T-helper 22 cell (primary cell): ENCODE measurements around the gene TP73.

Experiments used
- DNase-seq: peaks from one replicate; pipeline ENCODE4 v3.0.0-alpha.2; 2020; ENCODE audit warnings: low read depth

The TP73 gene

DNA sequence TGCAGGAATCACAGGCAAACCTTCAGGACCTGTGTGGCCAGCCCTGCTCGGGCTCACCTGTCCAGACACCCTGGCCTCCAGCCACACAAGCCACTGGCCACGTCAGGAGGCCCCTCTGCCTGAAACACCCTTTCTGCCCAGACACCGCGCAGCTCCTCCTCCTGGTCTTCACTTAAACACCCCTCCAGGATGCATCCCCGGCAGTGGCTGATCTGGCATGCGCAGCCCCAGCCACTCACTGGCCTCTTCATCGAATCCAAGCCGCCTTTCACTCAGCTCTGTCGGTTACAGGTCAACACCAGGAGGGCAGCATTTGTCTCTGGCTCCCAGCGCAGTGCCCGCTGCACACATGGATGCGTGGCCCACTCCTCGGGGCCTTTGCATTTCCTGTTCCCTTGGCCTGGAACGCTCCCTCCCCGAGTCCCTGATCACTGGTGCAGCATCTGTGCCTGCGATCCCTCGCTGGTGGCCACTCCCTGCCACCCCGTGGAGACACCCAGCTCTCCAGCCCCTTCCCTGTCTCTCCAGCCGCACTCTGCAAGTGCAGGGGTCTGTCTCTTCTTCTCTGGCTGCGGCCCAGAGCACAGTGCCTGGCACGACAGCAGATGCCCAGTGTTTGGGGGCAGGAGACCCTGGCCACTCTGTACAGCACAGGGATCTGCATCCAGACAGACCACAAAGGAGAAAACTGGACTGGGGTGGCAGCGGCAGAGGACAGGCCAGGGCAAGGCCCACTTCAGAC is 18.1 kb upstream of the TP73 start:
- DNase-seq = no peak

DNA sequence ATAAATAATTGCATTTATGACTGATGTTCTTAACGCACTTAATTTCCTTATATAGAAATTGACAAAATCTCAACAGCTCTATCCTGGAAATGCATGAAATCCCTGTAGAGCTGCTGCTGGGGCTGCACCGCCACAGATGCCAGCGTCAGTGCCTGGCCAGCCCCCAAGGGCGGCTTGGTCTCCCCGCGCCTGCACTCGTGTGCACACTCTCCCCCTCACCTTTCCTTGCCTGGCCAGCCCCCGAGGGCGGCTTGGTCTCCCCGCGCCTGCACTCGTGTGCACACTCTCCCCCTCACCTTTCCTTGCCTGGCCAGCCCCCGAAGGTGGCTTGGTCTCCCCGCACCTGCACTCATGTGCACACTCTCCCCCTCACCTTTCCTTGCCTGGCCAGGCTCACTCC is 16.2 kb upstream of the TP73 start:
- no peak for DNase-seq

- no peak for DNase-seq
These were observed 15.8 kb upstream of the TP73 start for GRCh38 chr1:3636531-3636930.

- DNase-seq = no peak
These were observed 14.3 kb upstream of the TP73 start for GRCh38 chr1:3638027-3638426.

DNA sequence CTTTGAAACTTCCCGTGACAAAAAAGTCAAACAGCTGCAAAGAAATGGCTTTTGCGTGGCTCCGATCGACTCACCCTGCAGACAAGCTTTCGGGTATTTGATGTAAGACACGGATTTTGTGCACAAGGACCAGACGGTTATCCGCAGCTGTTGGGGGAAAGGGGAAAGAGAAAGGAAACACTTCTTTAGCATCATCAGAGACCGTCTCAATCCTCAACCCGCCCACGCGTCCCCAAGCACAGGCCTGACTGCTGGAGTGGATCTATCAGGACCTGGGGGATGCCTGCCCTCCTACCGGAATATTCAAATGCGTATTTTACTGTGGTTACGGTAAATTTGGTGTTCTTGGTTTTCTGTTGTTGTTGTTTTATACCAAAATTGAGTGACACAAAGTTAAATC is 13.6 kb upstream of the TP73 start:
- no peak for DNase-seq

DNA sequence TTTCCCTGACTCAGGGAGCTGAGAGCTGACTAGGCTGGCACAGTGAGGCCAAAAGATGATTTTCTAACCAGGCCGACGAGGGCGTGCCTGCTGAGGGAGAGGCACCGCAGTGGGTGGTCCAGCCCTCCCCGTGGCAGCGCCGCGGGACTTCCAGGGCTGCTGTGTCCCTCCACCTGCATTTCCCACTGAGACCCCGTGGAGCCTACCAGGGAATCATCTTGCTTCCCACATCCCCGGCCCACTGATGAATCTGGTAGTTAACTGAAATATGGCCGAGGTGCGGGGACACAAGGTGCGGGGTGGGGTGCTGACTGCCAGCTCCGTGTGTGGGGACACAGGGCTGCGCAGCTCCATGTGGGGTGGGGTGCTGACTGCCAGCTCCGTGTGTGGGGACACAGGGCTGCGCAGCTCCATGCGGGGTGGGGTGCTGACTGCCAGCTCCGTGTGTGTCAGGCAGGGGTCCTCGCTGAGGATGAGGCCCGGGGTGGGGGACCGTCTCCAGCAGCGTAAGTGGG is 12.9 kb upstream of the TP73 start:
- DNase-seq = no peak

GRCh38 chr1:3640121-3640837 is 12.0 kb upstream of the TP73 start:
- no peak for DNase-seq

GRCh38 chr1:3641046-3641760 is 11.1 kb upstream of the TP73 start:
- DNase-seq = no peak

DNA sequence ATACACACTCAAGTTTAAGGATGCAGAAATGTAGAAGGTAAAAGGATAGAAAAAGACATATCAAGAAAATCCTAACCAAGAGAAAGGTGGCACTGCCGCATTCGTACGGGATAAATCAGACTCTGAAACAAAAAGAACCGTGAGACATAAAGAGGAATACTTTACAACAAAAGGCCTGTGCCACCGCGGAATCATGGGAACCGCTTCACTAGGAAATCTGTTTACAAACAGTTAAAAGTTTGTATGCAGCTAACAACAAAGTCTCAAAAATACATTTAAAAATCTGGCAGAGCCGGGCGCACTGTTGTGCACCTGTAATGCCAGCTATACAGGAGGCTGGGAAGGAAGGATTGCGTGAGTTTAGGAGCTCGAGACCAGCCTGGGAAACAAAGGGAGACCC is 10.5 kb upstream of the TP73 start:
- no peak for DNase-seq

DNA sequence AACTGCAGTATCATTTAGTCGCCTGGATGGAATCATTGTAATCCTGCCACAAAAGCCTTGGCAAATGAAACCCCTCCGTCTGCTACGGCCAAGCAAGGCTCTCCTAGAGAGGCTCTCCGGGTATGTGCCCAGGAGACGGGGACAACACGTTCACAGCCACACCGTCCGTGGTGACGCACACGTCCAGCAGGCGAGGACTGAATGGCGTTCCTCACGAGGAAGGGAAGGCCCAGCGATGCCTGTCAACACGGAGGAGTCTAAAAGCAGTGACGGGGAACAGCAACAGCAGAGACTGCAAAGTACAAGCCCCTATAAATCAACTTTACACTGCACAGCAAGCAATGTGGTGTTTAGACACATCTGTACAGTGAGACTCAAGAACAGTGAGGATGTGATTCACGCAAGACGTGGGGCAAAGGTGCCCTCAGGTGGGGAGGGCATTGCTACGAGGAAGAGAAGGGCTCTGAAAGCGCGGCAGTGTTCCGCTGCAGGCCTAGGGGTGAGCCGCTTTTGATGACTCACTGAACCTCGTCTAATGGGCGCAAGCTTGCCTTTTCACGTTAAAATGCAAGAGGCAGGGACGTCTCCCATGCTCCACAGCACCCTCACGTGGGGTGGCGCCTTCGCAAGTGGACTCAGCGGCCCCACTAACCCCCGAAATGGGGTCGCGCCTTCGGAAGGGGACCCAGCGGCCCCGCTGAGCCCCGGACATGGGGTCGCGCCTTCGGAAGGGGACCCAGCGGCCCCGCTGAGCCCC is 9.2 kb upstream of the TP73 start:
- DNase-seq = no peak

- no peak for DNase-seq
These were observed 8.0 kb upstream of the TP73 start for GRCh38 chr1:3644273-3644672.

DNA sequence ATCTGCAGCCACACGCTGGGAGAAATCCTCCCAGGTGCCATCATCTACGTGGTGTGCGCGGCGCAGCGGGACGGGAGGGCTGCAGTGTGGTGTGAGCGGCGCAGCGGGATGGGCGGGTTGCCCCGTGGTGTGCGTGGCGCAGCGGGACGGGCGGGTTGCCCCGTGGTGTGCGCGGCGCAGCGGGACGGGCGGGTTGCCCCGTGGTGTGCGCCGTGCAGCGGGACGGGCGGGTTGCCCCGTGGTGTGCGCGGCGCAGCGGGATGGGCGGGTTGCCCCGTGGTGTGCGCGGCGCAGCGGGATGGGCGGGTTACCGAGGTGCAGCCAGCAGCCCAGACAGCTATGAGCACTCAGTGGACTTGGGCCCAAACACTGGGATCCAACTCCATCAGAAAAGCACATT is 7.1 kb upstream of the TP73 start:
- DNase-seq = no peak

GRCh38 chr1:3645666-3646355 is 6.5 kb upstream of the TP73 start:
- DNase-seq = no peak

DNA sequence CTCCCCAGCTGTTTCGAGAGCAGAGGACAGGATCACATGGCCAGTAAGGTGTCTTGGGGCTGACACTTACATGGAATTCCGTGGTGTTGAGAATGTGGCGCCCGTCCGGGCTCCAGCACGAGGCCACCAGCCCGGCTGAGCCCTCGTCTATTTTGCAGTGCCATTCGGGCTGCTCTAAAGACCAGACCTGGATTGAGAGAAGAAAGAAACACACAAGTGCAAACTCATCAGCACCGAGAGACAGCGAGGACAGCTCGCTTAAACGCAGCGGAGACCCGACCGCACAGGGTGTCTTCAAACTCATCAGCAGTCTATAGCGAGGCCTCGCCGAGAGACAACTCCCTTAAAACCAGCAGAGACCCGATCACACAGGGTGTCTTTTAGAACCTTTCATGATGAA is 5.7 kb upstream of the TP73 start:
- no peak for DNase-seq

- peak; percentile 75 for DNase-seq
These were observed 2.7 kb upstream of the TP73 start, which contains the start of gene WRAP73 for GRCh38 chr1:3649342-3650247. WRAP73 (minus strand) TSS chr1:3650103; CDS start chr1:3649999, 104 bp downstream.

GRCh38 chr1:3650248-3651025 is 1.9 kb upstream of the TP73 start:
- no peak for DNase-seq

GRCh38 chr1:3651026-3651929 is 1.0 kb upstream of the TP73 start:
- no peak for DNase-seq

DNA sequence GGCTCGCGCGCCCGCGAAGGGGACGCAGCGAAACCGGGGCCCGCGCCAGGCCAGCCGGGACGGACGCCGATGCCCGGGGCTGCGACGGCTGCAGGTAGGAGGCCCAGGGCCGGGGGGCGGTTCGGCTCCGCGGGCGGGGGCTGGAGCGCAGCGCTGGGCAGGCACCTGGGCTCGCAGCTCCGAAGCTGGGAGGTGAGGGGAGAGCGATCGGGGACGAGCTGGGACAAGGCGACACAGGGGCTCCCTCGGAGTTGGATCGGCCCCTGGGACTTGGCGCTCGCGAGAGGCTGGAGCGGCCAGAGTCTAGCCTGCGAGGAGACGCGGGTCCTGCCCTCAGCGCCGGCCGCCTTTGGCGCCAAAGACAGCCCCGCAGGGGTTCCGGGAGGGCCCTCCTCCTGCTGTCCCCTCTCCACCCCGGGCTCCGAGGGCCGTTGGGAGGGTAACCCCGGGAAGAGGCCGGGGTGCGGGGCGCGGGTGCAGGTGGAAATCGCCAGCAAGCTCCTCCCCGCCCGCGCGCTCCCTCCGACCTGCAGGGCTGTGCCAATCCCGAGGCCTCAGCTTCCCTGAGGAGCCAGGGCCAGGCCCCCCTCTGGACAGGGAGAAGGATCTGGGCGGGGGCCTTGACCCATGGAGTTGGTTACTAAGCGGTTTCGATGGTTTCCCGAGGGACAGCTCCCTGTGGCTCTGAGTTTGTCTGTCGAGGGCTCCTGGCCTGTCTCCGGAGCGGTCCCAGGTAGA is 401 bp downstream of the TP73 start:
- no peak for DNase-seq
